AG04449 (cell line): Measurements from ENCODE around the gene CDH1.

Source experiments
- CTCF ChIA-PET: fragments of 350-600 bp; formaldehyde crosslinking; extraction: SDS; loops from one replicate; lab custom pipeline; 2021; ENCODE audit warnings: antibody characterized with exemption; lab: Yijun Ruan, JAX
- POLR2A ChIA-PET: fragments of 400-600, 350-600 bp; formaldehyde crosslinking; extraction: SDS; loops from one replicate; lab custom pipeline; 2020; ENCODE audit warnings: antibody characterized with exemption, inconsistent platforms; lab: Yijun Ruan, JAX
- DNase-seq: peaks from one replicate; pipeline ENCODE4 v3.0.0-alpha.2; 2010; ENCODE audit warnings: low read depth, low spot score
- H3K4me3 ChIP-seq: 2 replicates; pipeline ENCODE4 v1.5.1; 2011; ENCODE audit warnings: low read depth, mild to moderate bottlenecking, control low read depth, low read length
- TF ChIP-seq, protein P1 (sequence below): IDR thresholded peaks from one replicate; pipeline ENCODE4 v1.5.1; 2011; ENCODE audit warnings: mild to moderate bottlenecking, moderate library complexity, low read length, control low read depth, inconsistent platforms; ENCODE audit not compliant: insufficient read depth; ENCODE audit errors: missing control alignments

CDH1 gene

DNA sequence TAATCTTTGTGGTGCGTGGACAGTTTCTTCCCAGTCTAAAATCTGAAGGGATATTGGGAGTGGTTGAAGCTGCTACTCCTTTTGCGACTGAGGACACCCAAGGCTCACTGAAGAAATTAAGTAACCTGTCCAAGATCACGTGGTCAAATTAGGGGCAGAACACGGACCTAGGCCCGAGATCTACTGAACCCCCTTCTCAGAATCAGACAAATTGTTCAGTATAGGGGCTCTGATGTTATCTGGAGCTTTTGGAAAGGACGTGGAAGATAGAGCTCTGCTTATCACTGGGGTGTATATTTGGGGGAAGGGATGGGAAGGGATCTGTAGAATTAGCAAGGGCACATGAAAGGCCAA lies 107.1 kb downstream of the CDH1 start:
- DNase-seq, result no peak
- ChIA-PET CTCF (interaction anchor here (1.1 to 11.2 kb wide), 17 partner anchors 8 to 430 kb away, joined by 3 to 303 read pairs (median 6); no protein-coding TSS in a partner anchor), POLR2A (interaction anchor here (1.6 kb wide), 1 partner anchor 253 kb away, joined by 5 read pairs; no protein-coding TSS in a partner anchor)
- TF ChIP-seq, protein P1, sequence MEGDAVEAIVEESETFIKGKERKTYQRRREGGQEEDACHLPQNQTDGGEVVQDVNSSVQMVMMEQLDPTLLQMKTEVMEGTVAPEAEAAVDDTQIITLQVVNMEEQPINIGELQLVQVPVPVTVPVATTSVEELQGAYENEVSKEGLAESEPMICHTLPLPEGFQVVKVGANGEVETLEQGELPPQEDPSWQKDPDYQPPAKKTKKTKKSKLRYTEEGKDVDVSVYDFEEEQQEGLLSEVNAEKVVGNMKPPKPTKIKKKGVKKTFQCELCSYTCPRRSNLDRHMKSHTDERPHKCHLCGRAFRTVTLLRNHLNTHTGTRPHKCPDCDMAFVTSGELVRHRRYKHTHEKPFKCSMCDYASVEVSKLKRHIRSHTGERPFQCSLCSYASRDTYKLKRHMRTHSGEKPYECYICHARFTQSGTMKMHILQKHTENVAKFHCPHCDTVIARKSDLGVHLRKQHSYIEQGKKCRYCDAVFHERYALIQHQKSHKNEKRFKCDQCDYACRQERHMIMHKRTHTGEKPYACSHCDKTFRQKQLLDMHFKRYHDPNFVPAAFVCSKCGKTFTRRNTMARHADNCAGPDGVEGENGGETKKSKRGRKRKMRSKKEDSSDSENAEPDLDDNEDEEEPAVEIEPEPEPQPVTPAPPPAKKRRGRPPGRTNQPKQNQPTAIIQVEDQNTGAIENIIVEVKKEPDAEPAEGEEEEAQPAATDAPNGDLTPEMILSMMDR, result no peak
- peak overlapping the region; percentile 86 for H3K4me3 ChIP-seq

DNA sequence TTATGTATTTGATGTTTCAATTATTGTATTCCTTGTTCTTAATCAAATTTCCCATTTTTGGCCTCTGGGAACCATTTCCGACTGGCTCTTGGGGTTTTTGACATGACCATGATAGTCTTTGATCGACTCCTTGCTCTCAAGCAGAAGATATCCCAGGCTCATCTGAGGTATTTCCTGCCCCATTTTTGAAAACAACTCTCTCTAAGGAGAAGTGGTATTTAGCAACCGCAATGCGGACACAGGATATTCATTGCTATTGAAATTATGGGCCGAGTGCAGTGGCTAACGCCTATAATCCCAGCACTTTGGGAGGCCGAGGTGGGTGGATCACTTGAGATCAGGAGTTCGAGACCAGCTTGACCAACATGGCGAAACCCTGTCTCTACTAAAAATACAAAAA lies 111.7 kb downstream of the CDH1 start:
- ChIA-PET CTCF (interaction anchor here (1.5 to 11.2 kb wide), 3 partner anchors 146 to 270 kb away, joined by 3 to 303 read pairs (median 6); partner anchors contain the start of gene HAS3), POLR2A (no interaction called here)
- no peak for DNase-seq
- H3K4me3 ChIP-seq, result no peak overlapping the region
- TF ChIP-seq, protein P1, result no peak

DNA sequence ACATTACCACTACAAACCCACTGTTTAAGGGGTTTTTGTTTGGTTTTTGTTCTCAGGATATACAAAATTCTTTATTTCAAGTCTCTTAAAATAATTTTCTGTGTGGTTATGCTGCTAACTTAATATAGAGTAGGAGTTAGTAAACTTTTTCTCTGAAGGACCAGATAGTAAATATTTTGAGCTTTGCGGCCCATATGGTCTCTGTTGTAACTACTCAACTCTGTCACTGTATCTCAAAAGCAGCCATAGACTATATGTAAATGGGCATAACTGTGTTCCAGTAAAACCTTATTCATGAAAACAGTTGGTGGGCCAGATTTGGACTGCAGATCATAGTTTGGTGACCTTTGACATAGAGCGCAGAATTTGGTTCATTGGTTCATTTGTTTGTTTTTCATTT lies 113.4 kb downstream of the CDH1 start:
- H3K4me3 ChIP-seq, result no peak overlapping the region
- CTCF ChIA-PET, result interaction anchor here (0.7 to 11.2 kb wide), 5 partner anchors 59 to 329 kb away, joined by 3 to 303 read pairs (median 3); partner anchors contain the start of gene HAS3
- TF ChIP-seq, protein P1, result no peak
- POLR2A ChIA-PET, result no interaction called here
- DNase-seq, result no peak

DNA sequence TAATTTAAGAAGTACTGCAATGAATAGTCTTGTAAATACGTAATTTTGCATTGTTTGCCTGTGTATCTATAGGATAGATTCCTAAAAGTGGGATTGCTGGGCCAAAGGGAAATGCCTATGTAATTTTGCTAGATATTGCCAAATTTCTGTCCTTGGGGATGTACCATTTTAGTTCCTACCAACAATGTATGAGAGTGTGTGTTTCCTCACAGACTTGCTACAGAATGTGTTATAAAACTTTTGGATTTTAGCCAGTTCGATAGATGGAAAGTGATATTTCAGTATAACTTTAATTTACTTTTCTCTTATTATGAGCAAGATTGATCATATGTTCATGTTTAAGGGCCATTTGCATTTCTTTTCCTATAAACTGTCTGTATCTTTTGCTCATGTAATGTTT lies 114.5 kb downstream of the CDH1 start:
- POLR2A ChIA-PET, result no interaction called here
- no peak overlapping the region for H3K4me3 ChIP-seq
- DNase-seq, result no peak
- CTCF ChIA-PET, result interaction anchor here (0.9 to 11.2 kb wide), 4 partner anchors 8 to 330 kb away, joined by 3 to 303 read pairs (median 6); partner anchors contain the start of gene TANGO6
- TF ChIP-seq, protein P1, result no peak

DNA sequence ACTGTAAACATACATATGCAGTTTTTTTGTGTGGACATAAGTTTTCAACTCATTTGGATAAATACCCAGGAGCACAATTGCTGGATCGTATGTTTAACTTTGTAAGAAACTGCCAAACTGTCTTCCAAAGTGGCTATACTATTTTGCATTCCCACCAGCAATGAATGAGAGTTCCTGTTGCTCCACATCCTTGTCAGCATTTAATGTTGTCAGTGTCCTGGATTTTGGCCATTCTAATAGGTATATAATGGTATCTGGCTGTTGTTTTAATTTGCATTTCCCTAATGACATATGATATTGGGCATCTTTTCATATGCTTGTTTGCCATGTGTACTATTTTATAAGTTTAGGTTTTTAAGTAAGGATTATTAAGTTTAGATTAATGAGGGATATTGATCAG lies 120.4 kb downstream of the CDH1 start:
- no peak for DNase-seq
- CTCF ChIA-PET, result interaction anchor here (0.8 to 2.7 kb wide), 3 partner anchors 10 to 267 kb away, joined by 3 to 13 read pairs (median 3); no protein-coding TSS in a partner anchor
- TF ChIP-seq, protein P1, result no peak
- H3K4me3 ChIP-seq, result no peak overlapping the region
- POLR2A ChIA-PET, result no interaction called here

DNA sequence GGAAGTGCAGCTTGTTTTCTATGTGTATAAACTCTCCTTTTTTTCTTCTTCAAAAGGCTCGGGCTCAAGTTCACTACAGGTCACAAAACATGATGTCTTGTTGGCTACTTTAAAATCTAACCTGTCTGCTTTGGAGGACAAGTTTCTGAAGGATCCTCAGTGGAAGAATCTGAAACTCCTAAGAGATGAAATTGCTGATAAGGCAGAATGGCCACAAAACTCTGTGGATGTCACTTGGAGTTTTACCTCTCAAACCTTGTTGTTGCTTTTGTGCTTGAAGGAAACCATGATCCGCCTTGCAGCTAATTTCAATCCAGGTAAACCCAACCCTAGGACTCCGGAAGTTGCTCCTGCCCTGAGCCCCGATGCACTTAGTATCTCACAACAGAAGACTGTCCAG lies 122.7 kb downstream of the CDH1 start:
- CTCF ChIA-PET, result interaction anchor here (1.2 to 2.2 kb wide), 3 partner anchors 10 to 264 kb away, joined by 4 to 8 read pairs (median 7); no protein-coding TSS in a partner anchor
- POLR2A ChIA-PET, result no interaction called here
- H3K4me3 ChIP-seq, result no peak overlapping the region
- TF ChIP-seq, protein P1, result no peak
- DNase-seq, result no peak
